HepG2 (cell line): ENCODE data around the gene UBASH3A. TPM values are rescaled to one million over a fixed set of nuclear protein-coding genes. Genes with fewer than 3 reads are reported as not detected.

Source experiments
- ATAC-seq: fragments of 200-7000 bp; cut with Tn5 transposase; 3 replicates; pipeline ENCODE4 v1.9.1; 2020; ENCODE audit warnings: mild to moderate bottlenecking, moderate library complexity
- BruUV-seq: library from RNA; stranded (reverse); fragments of 400-500 nt; replicated peaks from 2 replicates; lab custom pipeline; 2021; lab: Mats Ljungman, UMichigan
- CTCF ChIA-PET: fragments of 300-600 bp; formaldehyde crosslinking; extraction: SDS; loops from one replicate; lab custom pipeline; 2021; ENCODE audit warnings: low total read pairs, inconsistent platforms, low intra/inter-chr PET ratio; lab: Yijun Ruan, JAX
- POLR2A ChIA-PET: fragments of 350-600 bp; sonication (Branson Sonifier 250); formaldehyde crosslinking; loops from one replicate; lab custom pipeline; 2020; ENCODE audit warnings: antibody characterized with exemption, inconsistent platforms; lab: Yijun Ruan, JAX
- DNase-seq: peaks from one replicate; pipeline ENCODE4 v3.0.0-alpha.2; 2015; ENCODE audit warnings: low spot score
- FAIRE-seq: peaks from 3 replicates; lab custom pipeline; 2011; peaks lifted over from hg19 to GRCh38; lab: Jason Lieb, UNC
- H2AFZ ChIP-seq: one replicate; pipeline ENCODE4 v1.6.1; 2011; ENCODE audit warnings: low read length, inconsistent platforms
- H3K27ac ChIP-seq: fragments of 300-600 bp; 3 replicates; pipeline ENCODE4 v1.8.0; 2011; ENCODE audit warnings: mixed run types, mild to moderate bottlenecking, mixed read lengths, low read length, inconsistent platforms; ENCODE audit not compliant: insufficient read depth; ENCODE audit errors: extremely low read length
- H3K27me3 ChIP-seq, 2 experiments: fragments of 200-600 bp in 1 of 2; 2 replicates in 1 of 2; 3 replicates in 1 of 2; pipeline versions ENCODE4 v1.6.0 to v1.8.0; 2011; ENCODE audit warnings: low read length in 2 of 2, mild to moderate bottlenecking in 2 of 2, moderate library complexity in 2 of 2, inconsistent platforms in 1 of 2; ENCODE audit not compliant: insufficient read depth in 2 of 2, control insufficient read depth in 1 of 2
- H3K36me3 ChIP-seq, 2 experiments: fragments of 200-600 bp in 1 of 2; replicated peaks in 1 of 2; 2 replicates in 1 of 2; 3 replicates in 1 of 2; pipeline versions ENCODE4 v1.5.1 to v1.8.0; 2011; ENCODE audit warnings: low read length in 2 of 2, inconsistent platforms in 1 of 2; ENCODE audit not compliant: insufficient read depth in 2 of 2, control insufficient read depth in 1 of 2
- H3K4me1 ChIP-seq: 2 replicates; pipeline ENCODE4 v1.5.1; 2012; ENCODE audit warnings: low read length, inconsistent platforms; ENCODE audit not compliant: insufficient read depth
- H3K4me2 ChIP-seq: 2 replicates; pipeline ENCODE4 v1.6.0; 2011; ENCODE audit warnings: low read depth, low read length, inconsistent platforms
- H3K4me3 ChIP-seq, 3 experiments: fragments of 200-600 bp in 1 of 3; sonication (generic), shearing (Covaris generic) in 1 of 3; replicated peaks in 1 of 3; 2 replicates each; pipeline ENCODE4 v1.5.1; 2011 to 2016; ENCODE audit warnings: low read length in 3 of 3, inconsistent platforms in 2 of 3, low read depth in 2 of 3, mild to moderate bottlenecking in 2 of 3, control low read depth in 1 of 3, mixed read lengths in 1 of 3; ENCODE audit not compliant: insufficient read depth in 1 of 3
- H3K79me2 ChIP-seq: one replicate; pipeline ENCODE4 v1.6.1; 2011; ENCODE audit warnings: low read length, inconsistent platforms; ENCODE audit not compliant: insufficient read depth
- H3K9ac ChIP-seq: 2 replicates; pipeline ENCODE4 v1.6.0; 2011; ENCODE audit warnings: mild to moderate bottlenecking, low read depth, low read length, inconsistent platforms; ENCODE audit not compliant: insufficient read depth
- H3K9me3 ChIP-seq: 2 replicates; pipeline ENCODE4 v1.5.1; 2012; ENCODE audit warnings: mild to moderate bottlenecking, low read length
- H4K20me1 ChIP-seq: 2 replicates; pipeline ENCODE4 v1.6.0; 2011; ENCODE audit warnings: inconsistent platforms, mild to moderate bottlenecking, low read length, moderate library complexity; ENCODE audit not compliant: insufficient read depth
- ZNF10 ChIP-seq: sonication (generic); formaldehyde crosslinking; IDR thresholded peaks from 2 replicates; pipeline ENCODE4 v1.4.0; 2020; ENCODE audit warnings: mild to moderate bottlenecking, low read depth, missing genetic modification reagents, borderline replicate concordance
- ZNF33A ChIP-seq: sonication (generic); formaldehyde crosslinking; IDR thresholded peaks from 2 replicates; pipeline ENCODE4 v1.5.1; 2020; ENCODE audit warnings: missing genetic modification reagents, mild to moderate bottlenecking, moderate library complexity, borderline replicate concordance
- ZNF460 ChIP-seq: sonication (generic); formaldehyde crosslinking; IDR thresholded peaks from 2 replicates; pipeline ENCODE4 v1.5.1; 2020; ENCODE audit warnings: missing genetic modification reagents, mild to moderate bottlenecking, borderline replicate concordance
- WGBS: methylation state at CpG from one replicate; pipeline ENCODE4 v1.1.6; 2017; ENCODE audit warnings: low lambda C conversion rate; 5-methylcytosine and 5-hydroxymethylcytosine counted together
- in situ Hi-C: cut with HindIII; loops from 2 replicates; pipeline ENCODE4 v1.10.0; 2017; ENCODE audit warnings: low pct_unique_long_range_greater_than_20kb; ENCODE audit not compliant: extremely low pct_ligation_motif_present
- intact Hi-C: fragments of 100-400 bp; cut with micrococcal nuclease; formaldehyde crosslinking; loops from one replicate; pipeline ENCODE4 v1.10.0; 2022; ENCODE audit not compliant: unreplicated experiment
- polyA plus RNA-seq, 8 experiments: library from polyadenylated mRNA; depleted of rRNA in 3 of 8; stranded (reverse) in 7 of 8; unstranded in 1 of 8; fragments of >200 nt; fragmentation: Illumina TruSeq in 4 of 8; extraction: Trizol in 4 of 8; gene quantifications; 2 replicates each; pipeline versions ENCODE4 v1.2.1 to v1.2.3, GENCODE V29; 2011 to 2016; ENCODE audit warnings: low read depth in 4 of 8, missing spikeins in 1 of 8, mixed read lengths in 1 of 8; ENCODE audit not compliant: insufficient read depth in 1 of 8
- total RNA-seq, 5 experiments: library from RNA; depleted of rRNA; stranded (reverse); fragments of >200 nt; fragmentation: Illumina TruSeq; extraction: Trizol; gene quantifications; 2 replicates each; pipeline ENCODE4 v1.2.3, GENCODE V29; 2016; ENCODE audit warnings: low read depth in 1 of 5
- TF ChIP-seq, protein P1 (sequence below): IDR thresholded peaks from 2 replicates; pipeline ENCODE4 v1.6.1; 2012; ENCODE audit warnings: low read length, improper control_type of control experiment

The UBASH3A gene
- total and polyA plus RNA-seq, 2 of the 13 experiments (the other 11 are each of a cell fraction or from before 2014, with no cell fraction given), result not detected

- Histone ChIP-seq H3K27me3 (peaks cover 0 to 2% of the 10 kb centered on the region in 2 experiments; a peak in 2 of 5 replicates), H3K4me3 (no peak overlapping the region), H3K79me2 (no peaks in the 10 kb centered on the region), H3K4me1 (peaks cover 38% of the 10 kb centered on the region), H2AFZ (no peak overlapping the region), H3K9me3 (peaks cover 9% of the 10 kb centered on the region), H3K27ac (no peak overlapping the region), H3K36me3 (no peaks in the 10 kb centered on the region), H3K4me2 (no peak overlapping the region), H3K9ac (no peak overlapping the region), H4K20me1 (no peaks in the 10 kb centered on the region)
- CTCF ChIA-PET, result no interaction called here
- intact Hi-C loops (no loop called here), in situ Hi-C loops (no loop called here)
- POLR2A ChIA-PET, result interaction anchor here (2.0 kb wide), 1 partner anchor 12 kb away, joined by 5 read pairs; no protein-coding TSS in a partner anchor
- ATAC-seq, result no peak
- WGBS, result 50% methylated on average over 2 of the region's 2 CpGs
- no peak for DNase-seq
- TF ChIP-seq ZNF460 (CRISPR knock-in tag) (no peak), ZNF10 (CRISPR knock-in tag) (peak; percentile 53; the same call in 1 of the 2 replicates)
- BruUV-seq, result no TSS peak
- no peak for FAIRE-seq
Measured at GRCh38 chr21:42401820-42402251, 1.9 kb upstream of the UBASH3A start.

DNA sequence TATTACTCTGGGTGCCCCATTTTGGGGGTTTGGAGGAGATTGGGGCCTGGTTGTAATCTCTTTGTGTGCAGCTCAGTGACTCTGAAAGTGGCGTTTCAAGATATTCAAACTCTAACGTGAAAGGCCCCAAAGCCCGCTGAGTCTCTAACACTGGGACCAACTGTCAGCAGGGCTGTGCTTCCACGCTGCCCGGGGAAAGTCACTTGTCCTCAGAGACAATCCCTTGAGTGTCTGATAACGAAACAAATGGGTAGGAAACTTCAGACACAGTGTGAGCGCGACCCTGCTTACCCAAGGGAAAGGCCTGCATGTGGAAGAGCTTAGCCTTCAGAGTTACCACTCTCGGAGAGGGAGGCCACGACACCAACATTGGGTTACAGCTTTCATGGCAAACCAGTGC lies 837 bp downstream of the UBASH3A start:
- H3K9ac ChIP-seq, result no peak overlapping the region
- H3K27me3 ChIP-seq, result peaks cover 0 to 2% of the 10 kb centered on the region in 2 experiments; a peak in 2 of 5 replicates
- no peak overlapping the region for H2AFZ ChIP-seq
- H3K36me3 ChIP-seq, result no peaks in the 10 kb centered on the region
- DNase-seq (no peak), FAIRE-seq (no peak), ATAC-seq (no peak)
- peaks cover 9% of the 10 kb centered on the region for H3K9me3 ChIP-seq
- no peaks in the 10 kb centered on the region for H4K20me1 ChIP-seq
- no peak overlapping the region for H3K27ac ChIP-seq
- intact Hi-C loops (no loop called here), in situ Hi-C loops (no loop called here)
- no peaks in the 10 kb centered on the region for H3K79me2 ChIP-seq
- no peak overlapping the region for H3K4me2 ChIP-seq
- no peak overlapping the region for H3K4me3 ChIP-seq
- WGBS, result 69% methylated on average over 9 of the region's 10 CpGs
- BruUV-seq, result no TSS peak
- ChIA-PET POLR2A (interaction anchor here (2.0 kb wide), 1 partner anchor 18 kb away, joined by 8 read pairs; no protein-coding TSS in a partner anchor), CTCF (no interaction called here)
- no peak for TF ChIP-seq ZNF33A (CRISPR knock-in tag)
- TF ChIP-seq, protein P1, sequence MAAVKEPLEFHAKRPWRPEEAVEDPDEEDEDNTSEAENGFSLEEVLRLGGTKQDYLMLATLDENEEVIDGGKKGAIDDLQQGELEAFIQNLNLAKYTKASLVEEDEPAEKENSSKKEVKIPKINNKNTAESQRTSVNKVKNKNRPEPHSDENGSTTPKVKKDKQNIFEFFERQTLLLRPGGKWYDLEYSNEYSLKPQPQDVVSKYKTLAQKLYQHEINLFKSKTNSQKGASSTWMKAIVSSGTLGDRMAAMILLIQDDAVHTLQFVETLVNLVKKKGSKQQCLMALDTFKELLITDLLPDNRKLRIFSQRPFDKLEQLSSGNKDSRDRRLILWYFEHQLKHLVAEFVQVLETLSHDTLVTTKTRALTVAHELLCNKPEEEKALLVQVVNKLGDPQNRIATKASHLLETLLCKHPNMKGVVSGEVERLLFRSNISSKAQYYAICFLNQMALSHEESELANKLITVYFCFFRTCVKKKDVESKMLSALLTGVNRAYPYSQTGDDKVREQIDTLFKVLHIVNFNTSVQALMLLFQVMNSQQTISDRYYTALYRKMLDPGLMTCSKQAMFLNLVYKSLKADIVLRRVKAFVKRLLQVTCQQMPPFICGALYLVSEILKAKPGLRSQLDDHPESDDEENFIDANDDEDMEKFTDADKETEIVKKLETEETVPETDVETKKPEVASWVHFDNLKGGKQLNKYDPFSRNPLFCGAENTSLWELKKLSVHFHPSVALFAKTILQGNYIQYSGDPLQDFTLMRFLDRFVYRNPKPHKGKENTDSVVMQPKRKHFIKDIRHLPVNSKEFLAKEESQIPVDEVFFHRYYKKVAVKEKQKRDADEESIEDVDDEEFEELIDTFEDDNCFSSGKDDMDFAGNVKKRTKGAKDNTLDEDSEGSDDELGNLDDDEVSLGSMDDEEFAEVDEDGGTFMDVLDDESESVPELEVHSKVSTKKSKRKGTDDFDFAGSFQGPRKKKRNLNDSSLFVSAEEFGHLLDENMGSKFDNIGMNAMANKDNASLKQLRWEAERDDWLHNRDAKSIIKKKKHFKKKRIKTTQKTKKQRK, result no peak
- H3K4me1 ChIP-seq, result peaks cover 30% of the 10 kb centered on the region
